GM19324 (cell line): ENCODE results near the gene GAN.

Source experiments
- ATAC-seq: cut with Tn5 transposase; IDR thresholded peaks from one replicate; pipeline ENCODE4 v1.9.1; 2021; ENCODE audit warnings: mild to moderate bottlenecking, moderate library complexity; ENCODE audit not compliant: unreplicated experiment, low FRiP score

The GAN gene

GRCh38 chr16:81314603-81315270, at the start of gene GAN:
Gene GAN, plus strand, starts transcription at chr16:81314962. Its CDS starts 152 bp downstream, at chr16:81315114.
- ATAC-seq: peak; percentile 96

- ATAC-seq: no peak
These were observed 49.7 kb upstream of the GAN start for GRCh38 chr16:81265052-81265451.

- ATAC-seq: no peak
These were observed 48.9 kb upstream of the GAN start for GRCh38 chr16:81265658-81266451.

- ATAC-seq: no peak
These were observed 48.1 kb upstream of the GAN start for GRCh38 chr16:81266680-81267095.

- no peak for ATAC-seq
These were observed 46.3 kb upstream of the GAN start for GRCh38 chr16:81268509-81268908.

GRCh38 chr16:81273223-81273950, 41.4 kb upstream of the GAN start:
- ATAC-seq: no peak

- no peak for ATAC-seq
These were observed 39.7 kb upstream of the GAN start for GRCh38 chr16:81275064-81275532.

- no peak for ATAC-seq
These were observed 39.0 kb upstream of the GAN start for GRCh38 chr16:81275795-81276194.

GRCh38 chr16:81276323-81276722, 38.4 kb upstream of the GAN start:
- no peak for ATAC-seq

GRCh38 chr16:81277541-81278080, 37.2 kb upstream of the GAN start:
- no peak for ATAC-seq

GRCh38 chr16:81278526-81278925, 36.2 kb upstream of the GAN start:
- ATAC-seq: no peak

- ATAC-seq: no peak
These were observed 35.4 kb upstream of the GAN start for GRCh38 chr16:81279392-81279791.

- no peak for ATAC-seq
These were observed 34.4 kb upstream of the GAN start for GRCh38 chr16:81280393-81280792.

- ATAC-seq: no peak
These were observed 31.7 kb upstream of the GAN start for GRCh38 chr16:81283044-81283443.

- ATAC-seq: no peak
These were observed 29.7 kb upstream of the GAN start for GRCh38 chr16:81284995-81285600.

GRCh38 chr16:81286190-81286589, 28.6 kb upstream of the GAN start:
- no peak for ATAC-seq

- no peak for ATAC-seq
These were observed 23.6 kb upstream of the GAN start for GRCh38 chr16:81291117-81291516.

GRCh38 chr16:81292936-81293335, 21.8 kb upstream of the GAN start:
- ATAC-seq: no peak

- no peak for ATAC-seq
These were observed 20.6 kb upstream of the GAN start for GRCh38 chr16:81293909-81294802.

GRCh38 chr16:81296631-81297030, 18.1 kb upstream of the GAN start:
- ATAC-seq: no peak
